NB4 (cell line): Measurements from ENCODE around the gene OR52B2.

Experiments
- DNase-seq: peaks from one replicate; pipeline ENCODE4 v3.0.0; 2010; ENCODE audit warnings: low read depth
- H3K4me3 ChIP-seq: one replicate; pipeline ENCODE4 v1.5.1; 2011; ENCODE audit warnings: mild to moderate bottlenecking, low read depth, low read length, moderate library complexity
- CTCF ChIP-seq: IDR thresholded peaks from one replicate; pipeline ENCODE4 v1.5.1; 2012; ENCODE audit warnings: low read depth, low read length
- MAX ChIP-seq: IDR thresholded peaks from 2 replicates; pipeline ENCODE4 v1.6.1; 2011; ENCODE audit warnings: low read depth, low read length
- MYC ChIP-seq: IDR thresholded peaks from 2 replicates; pipeline ENCODE4 v1.6.1; 2011; ENCODE audit warnings: low read depth, low read length
- POLR2A ChIP-seq: IDR thresholded peaks from 2 replicates; pipeline ENCODE4 v1.6.1; 2011; ENCODE audit warnings: mild to moderate bottlenecking; ENCODE audit not compliant: insufficient read length; ENCODE audit errors: extremely low read depth

OR52B2 gene

GRCh38 chr11:6170226-6170625 is at the start of gene OR52B2:
TSS of gene OR52B2 (minus strand) at chr11:6170326. CDS start at chr11:6170326, 0 bp downstream.
- no peak for TF ChIP-seq MYC
- no peak for TF ChIP-seq CTCF
- no peak for TF ChIP-seq MAX
- no peak for TF ChIP-seq POLR2A
- no peak within 1 kb of the TSS for H3K4me3 ChIP-seq
- DNase-seq = no peak

- H3K4me3 ChIP-seq = no peak overlapping the region
- no peak for TF ChIP-seq CTCF
- no peak for TF ChIP-seq MAX
- no peak for TF ChIP-seq POLR2A
- no peak for TF ChIP-seq MYC
- no peak for DNase-seq
Observed at GRCh38 chr11:6219359-6219758, 49.2 kb upstream of the OR52B2 start.

- H3K4me3 ChIP-seq = no peak overlapping the region
- DNase-seq = no peak
- TF ChIP-seq MYC (no peak), POLR2A (no peak), CTCF (no peak), MAX (no peak)
Observed at GRCh38 chr11:6217722-6218121, 47.6 kb upstream of the OR52B2 start.

GRCh38 chr11:6216501-6216900 is 46.4 kb upstream of the OR52B2 start:
- TF ChIP-seq MYC (no peak), POLR2A (no peak), MAX (no peak), CTCF (no peak)
- DNase-seq = no peak

GRCh38 chr11:6214530-6214929 is 44.4 kb upstream of the OR52B2 start:
- no peak for DNase-seq
- no peak for TF ChIP-seq POLR2A
- no peak for TF ChIP-seq MYC
- TF ChIP-seq CTCF = no peak
- no peak for TF ChIP-seq MAX
- H3K4me3 ChIP-seq = no peak overlapping the region

More at GRCh38 chr11:6216501-6216900, 46.4 kb upstream of the OR52B2 start:
- H3K4me3 ChIP-seq = no peak overlapping the region
